HEK293 (cell line): ENCODE data around the gene HES2.

Experiments used
- CTCF ChIA-PET: fragments of 350-600 bp; formaldehyde crosslinking; extraction: SDS; loops from one replicate; lab custom pipeline; 2021; ENCODE audit warnings: antibody characterized with exemption; lab: Yijun Ruan, JAX
- POLR2A ChIA-PET: fragments of 300-600 bp; formaldehyde crosslinking; extraction: SDS; loops from one replicate; lab custom pipeline; 2020; ENCODE audit warnings: antibody characterized with exemption, inconsistent platforms; lab: Yijun Ruan, JAX
- H3K27ac ChIP-seq: fragments of 200-500 bp; sonication (Bioruptor generic); 2 replicates; pipeline ENCODE4 v1.5.1; 2014; ENCODE audit warnings: low read depth, low read length, control low read depth, inconsistent platforms; ENCODE audit errors: extremely low read depth
- H3K36me3 ChIP-seq, 2 experiments: fragments of 200-500 bp in 1 of 2; sonication (Bioruptor generic) in 1 of 2; 1 replicate in 1 of 2; 2 replicates in 1 of 2; pipeline ENCODE4 v1.5.1; 2014 to 2017; ENCODE audit warnings: inconsistent platforms in 2 of 2, low read length in 2 of 2; ENCODE audit not compliant: control insufficient read depth in 2 of 2, insufficient read depth in 1 of 2
- H3K4me1 ChIP-seq: fragments of 200-500 bp; sonication (Bioruptor generic); 2 replicates; pipeline ENCODE4 v1.5.1; 2014; ENCODE audit warnings: mild to moderate bottlenecking, low read length, inconsistent platforms; ENCODE audit not compliant: control insufficient read depth, insufficient read depth
- H3K4me3 ChIP-seq: 2 replicates; pipeline ENCODE4 v1.5.1; 2011; ENCODE audit warnings: low read depth, mild to moderate bottlenecking, control low read depth, low read length, moderate library complexity
- H3K9me3 ChIP-seq: fragments of 200-500 bp; sonication (Bioruptor generic); 2 replicates; pipeline ENCODE4 v1.5.1; 2014; ENCODE audit warnings: low read depth, low read length, inconsistent platforms; ENCODE audit not compliant: control insufficient read depth, insufficient read depth
- OVOL3 ChIP-seq: fragments of 450-650 bp; formaldehyde crosslinking; IDR thresholded peaks from 2 replicates; pipeline ENCODE4 v1.5.1; 2016; ENCODE audit warnings: missing biosample characterization, missing genetic modification characterization
- SCRT1 ChIP-seq: fragments of 450-650 bp; formaldehyde crosslinking; IDR thresholded peaks from 2 replicates; pipeline ENCODE4 v1.5.1; 2016; ENCODE audit warnings: missing biosample characterization, missing genetic modification characterization, borderline replicate concordance
- WT1 ChIP-seq: fragments of 450-650 bp; formaldehyde crosslinking; IDR thresholded peaks from 2 replicates; pipeline ENCODE4 v1.5.1; 2016; ENCODE audit warnings: missing biosample characterization, missing genetic modification characterization
- ZFP69B ChIP-seq: fragments of 450-650 bp; formaldehyde crosslinking; IDR thresholded peaks from 2 replicates; pipeline ENCODE4 v1.5.1; 2016; ENCODE audit warnings: missing biosample characterization, missing genetic modification characterization
- ZNF324 ChIP-seq: fragments of 450-650 bp; formaldehyde crosslinking; IDR thresholded peaks from 2 replicates; pipeline ENCODE4 v1.5.1; 2016; ENCODE audit warnings: missing biosample characterization, missing genetic modification characterization
- ZNF335 ChIP-seq: fragments of 450-650 bp; formaldehyde crosslinking; conservative IDR thresholded peaks from 2 replicates; pipeline ENCODE4 v1.5.1; 2016; ENCODE audit warnings: missing biosample characterization, missing genetic modification characterization
- ZNF354C ChIP-seq: fragments of 450-650 bp; formaldehyde crosslinking; IDR thresholded peaks from 2 replicates; pipeline ENCODE4 v1.5.1; 2016; ENCODE audit warnings: missing biosample characterization, missing genetic modification characterization, low read depth, borderline replicate concordance
- ZNF37A ChIP-seq: fragments of 450-650 bp; IDR thresholded peaks from 2 replicates; pipeline ENCODE4 v1.5.1; 2018; ENCODE audit warnings: missing biosample characterization, missing genetic modification characterization
- ZNF426 ChIP-seq: fragments of 450-650 bp; formaldehyde crosslinking; IDR thresholded peaks from 2 replicates; pipeline ENCODE4 v1.5.1; 2017; ENCODE audit warnings: missing biosample characterization, missing genetic modification characterization, mild to moderate bottlenecking, inconsistent platforms, moderate library complexity
- ZNF514 ChIP-seq: fragments of 450-650 bp; formaldehyde crosslinking; IDR thresholded peaks from 2 replicates; pipeline ENCODE4 v1.5.1; 2016; ENCODE audit warnings: missing biosample characterization, missing genetic modification characterization
- ZNF585B ChIP-seq: fragments of 450-650 bp; formaldehyde crosslinking; IDR thresholded peaks from 2 replicates; pipeline ENCODE4 v1.5.1; 2016; ENCODE audit warnings: missing biosample characterization, missing genetic modification characterization
- ZNF596 ChIP-seq: fragments of 450-650 bp; IDR thresholded peaks from 2 replicates; pipeline ENCODE4 v1.5.0; 2018; ENCODE audit warnings: missing biosample characterization, mild to moderate bottlenecking, missing genetic modification characterization, moderate library complexity
- TF ChIP-seq, protein P1 (sequence below): fragments of 450-650 bp; formaldehyde crosslinking; IDR thresholded peaks from 2 replicates; pipeline ENCODE4 v1.5.1; 2016; ENCODE audit warnings: missing biosample characterization, missing genetic modification characterization
- TF ChIP-seq, protein P2 (sequence below): fragments of 450-650 bp; formaldehyde crosslinking; IDR thresholded peaks from 2 replicates; pipeline ENCODE4 v1.5.1; 2016; ENCODE audit warnings: missing biosample characterization, missing genetic modification characterization
- TF ChIP-seq, protein P3 (sequence below): fragments of 450-650 bp; formaldehyde crosslinking; conservative IDR thresholded peaks from 2 replicates; pipeline ENCODE4 v1.5.1; 2016; ENCODE audit warnings: low read depth, missing biosample characterization, missing genetic modification characterization
- TF ChIP-seq, protein P4 (sequence below): fragments of 450-650 bp; formaldehyde crosslinking; IDR thresholded peaks from 2 replicates; pipeline ENCODE4 v1.5.1; 2016; ENCODE audit warnings: missing biosample characterization, missing genetic modification characterization
- TF ChIP-seq, protein P5 (sequence below): fragments of 450-650 bp; IDR thresholded peaks from 2 replicates; pipeline ENCODE4 v1.5.1; 2018; ENCODE audit warnings: missing biosample characterization, missing genetic modification characterization
- TF ChIP-seq, protein P6 (sequence below): fragments of 450-650 bp; formaldehyde crosslinking; IDR thresholded peaks from 2 replicates; pipeline ENCODE4 v1.5.0; 2017; ENCODE audit warnings: missing biosample characterization, missing genetic modification characterization, borderline replicate concordance

The HES2 gene

DNA sequence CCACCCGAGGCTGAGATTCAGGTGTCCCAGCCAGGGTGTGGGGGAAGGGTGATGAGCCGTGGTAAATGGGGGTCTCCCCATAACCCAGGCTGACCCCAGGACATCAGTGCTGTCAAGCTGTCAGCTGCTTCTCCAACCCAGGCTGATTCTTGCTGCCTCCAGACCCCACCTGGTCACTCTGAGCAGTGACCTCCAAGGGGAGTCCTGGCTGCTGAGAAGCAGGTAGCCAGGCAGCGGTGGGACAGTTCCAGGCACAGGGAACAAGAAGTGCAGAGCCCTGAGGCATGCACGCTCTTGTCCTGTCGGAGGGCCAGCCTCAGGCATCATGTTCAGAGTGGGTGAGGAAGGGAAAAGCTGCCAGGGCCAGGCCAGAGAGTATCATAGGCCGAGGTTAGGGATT lies 5.9 kb upstream of the HES2 start:
- Histone ChIP-seq H3K36me3 (no peaks in the 10 kb centered on the region), H3K9me3 (no peaks in the 10 kb centered on the region), H3K27ac (no peak overlapping the region), H3K4me1 (no peaks in the 10 kb centered on the region; the same call in 1 of the 2 replicates)
- CTCF ChIA-PET: interaction anchor here (0.7 to 1.4 kb wide), 6 partner anchors 13 to 236 kb away, joined by 3 to 13 read pairs (median 3); no protein-coding TSS in a partner anchor
- TF ChIP-seq ZNF514 (tag by site-specific recombination): no peak
- TF ChIP-seq ZFP69B (tag by site-specific recombination): no peak
- no peak for TF ChIP-seq ZNF335
- no peak for TF ChIP-seq OVOL3
- TF ChIP-seq, protein P1, sequence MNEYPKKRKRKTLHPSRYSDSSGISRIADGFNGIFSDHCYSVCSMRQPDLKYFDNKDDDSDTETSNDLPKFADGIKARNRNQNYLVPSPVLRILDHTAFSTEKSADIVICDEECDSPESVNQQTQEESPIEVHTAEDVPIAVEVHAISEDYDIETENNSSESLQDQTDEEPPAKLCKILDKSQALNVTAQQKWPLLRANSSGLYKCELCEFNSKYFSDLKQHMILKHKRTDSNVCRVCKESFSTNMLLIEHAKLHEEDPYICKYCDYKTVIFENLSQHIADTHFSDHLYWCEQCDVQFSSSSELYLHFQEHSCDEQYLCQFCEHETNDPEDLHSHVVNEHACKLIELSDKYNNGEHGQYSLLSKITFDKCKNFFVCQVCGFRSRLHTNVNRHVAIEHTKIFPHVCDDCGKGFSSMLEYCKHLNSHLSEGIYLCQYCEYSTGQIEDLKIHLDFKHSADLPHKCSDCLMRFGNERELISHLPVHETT (tag by site-specific recombination): no peak
- TF ChIP-seq ZNF426: no peak
- no peak for TF ChIP-seq ZNF324 (tag by site-specific recombination)
- no peak for TF ChIP-seq WT1 (tag by site-specific recombination)
- TF ChIP-seq, protein P2, sequence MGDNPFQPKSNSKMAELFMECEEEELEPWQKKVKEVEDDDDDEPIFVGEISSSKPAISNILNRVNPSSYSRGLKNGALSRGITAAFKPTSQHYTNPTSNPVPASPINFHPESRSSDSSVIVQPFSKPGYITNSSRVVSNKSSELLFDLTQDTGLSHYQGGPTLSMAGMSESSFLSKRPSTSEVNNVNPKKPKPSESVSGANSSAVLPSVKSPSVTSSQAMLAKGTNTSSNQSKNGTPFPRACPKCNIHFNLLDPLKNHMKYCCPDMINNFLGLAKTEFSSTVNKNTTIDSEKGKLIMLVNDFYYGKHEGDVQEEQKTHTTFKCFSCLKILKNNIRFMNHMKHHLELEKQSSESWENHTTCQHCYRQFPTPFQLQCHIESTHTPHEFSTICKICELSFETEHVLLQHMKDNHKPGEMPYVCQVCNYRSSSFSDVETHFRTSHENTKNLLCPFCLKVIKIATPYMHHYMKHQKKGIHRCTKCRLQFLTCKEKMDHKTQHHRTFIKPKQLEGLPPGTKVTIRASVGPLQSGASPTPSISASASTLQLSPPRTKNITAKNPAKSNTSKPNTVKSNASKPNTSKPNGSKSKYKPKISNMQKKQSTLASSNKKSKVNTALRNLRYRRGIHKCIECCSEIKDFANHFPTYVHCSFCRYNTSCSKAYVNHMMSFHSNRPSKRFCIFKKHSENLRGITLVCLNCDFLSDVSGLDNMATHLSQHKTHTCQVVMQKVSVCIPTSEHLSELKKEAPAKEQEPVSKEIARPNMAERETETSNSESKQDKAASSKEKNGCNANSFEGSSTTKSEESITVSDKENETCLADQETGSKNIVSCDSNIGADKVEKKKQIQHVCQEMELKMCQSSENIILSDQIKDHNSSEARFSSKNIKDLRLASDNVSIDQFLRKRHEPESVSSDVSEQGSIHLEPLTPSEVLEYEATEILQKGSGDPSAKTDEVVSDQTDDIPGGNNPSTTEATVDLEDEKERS (tag by site-specific recombination): no peak
- TF ChIP-seq, protein P3, sequence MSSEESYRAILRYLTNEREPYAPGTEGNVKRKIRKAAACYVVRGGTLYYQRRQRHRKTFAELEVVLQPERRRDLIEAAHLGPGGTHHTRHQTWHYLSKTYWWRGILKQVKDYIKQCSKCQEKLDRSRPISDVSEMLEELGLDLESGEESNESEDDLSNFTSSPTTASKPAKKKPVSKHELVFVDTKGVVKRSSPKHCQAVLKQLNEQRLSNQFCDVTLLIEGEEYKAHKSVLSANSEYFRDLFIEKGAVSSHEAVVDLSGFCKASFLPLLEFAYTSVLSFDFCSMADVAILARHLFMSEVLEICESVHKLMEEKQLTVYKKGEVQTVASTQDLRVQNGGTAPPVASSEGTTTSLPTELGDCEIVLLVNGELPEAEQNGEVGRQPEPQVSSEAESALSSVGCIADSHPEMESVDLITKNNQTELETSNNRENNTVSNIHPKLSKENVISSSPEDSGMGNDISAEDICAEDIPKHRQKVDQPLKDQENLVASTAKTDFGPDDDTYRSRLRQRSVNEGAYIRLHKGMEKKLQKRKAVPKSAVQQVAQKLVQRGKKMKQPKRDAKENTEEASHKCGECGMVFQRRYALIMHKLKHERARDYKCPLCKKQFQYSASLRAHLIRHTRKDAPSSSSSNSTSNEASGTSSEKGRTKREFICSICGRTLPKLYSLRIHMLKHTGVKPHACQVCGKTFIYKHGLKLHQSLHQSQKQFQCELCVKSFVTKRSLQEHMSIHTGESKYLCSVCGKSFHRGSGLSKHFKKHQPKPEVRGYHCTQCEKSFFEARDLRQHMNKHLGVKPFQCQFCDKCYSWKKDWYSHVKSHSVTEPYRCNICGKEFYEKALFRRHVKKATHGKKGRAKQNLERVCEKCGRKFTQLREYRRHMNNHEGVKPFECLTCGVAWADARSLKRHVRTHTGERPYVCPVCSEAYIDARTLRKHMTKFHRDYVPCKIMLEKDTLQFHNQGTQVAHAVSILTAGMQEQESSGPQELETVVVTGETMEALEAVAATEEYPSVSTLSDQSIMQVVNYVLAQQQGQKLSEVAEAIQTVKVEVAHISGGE (tag by site-specific recombination): no peak
- no peak for TF ChIP-seq ZNF596 (tag by site-specific recombination)
- no peak for TF ChIP-seq SCRT1 (tag by site-specific recombination)
- TF ChIP-seq ZNF37A (tag by site-specific recombination): no peak
- TF ChIP-seq, protein P4, sequence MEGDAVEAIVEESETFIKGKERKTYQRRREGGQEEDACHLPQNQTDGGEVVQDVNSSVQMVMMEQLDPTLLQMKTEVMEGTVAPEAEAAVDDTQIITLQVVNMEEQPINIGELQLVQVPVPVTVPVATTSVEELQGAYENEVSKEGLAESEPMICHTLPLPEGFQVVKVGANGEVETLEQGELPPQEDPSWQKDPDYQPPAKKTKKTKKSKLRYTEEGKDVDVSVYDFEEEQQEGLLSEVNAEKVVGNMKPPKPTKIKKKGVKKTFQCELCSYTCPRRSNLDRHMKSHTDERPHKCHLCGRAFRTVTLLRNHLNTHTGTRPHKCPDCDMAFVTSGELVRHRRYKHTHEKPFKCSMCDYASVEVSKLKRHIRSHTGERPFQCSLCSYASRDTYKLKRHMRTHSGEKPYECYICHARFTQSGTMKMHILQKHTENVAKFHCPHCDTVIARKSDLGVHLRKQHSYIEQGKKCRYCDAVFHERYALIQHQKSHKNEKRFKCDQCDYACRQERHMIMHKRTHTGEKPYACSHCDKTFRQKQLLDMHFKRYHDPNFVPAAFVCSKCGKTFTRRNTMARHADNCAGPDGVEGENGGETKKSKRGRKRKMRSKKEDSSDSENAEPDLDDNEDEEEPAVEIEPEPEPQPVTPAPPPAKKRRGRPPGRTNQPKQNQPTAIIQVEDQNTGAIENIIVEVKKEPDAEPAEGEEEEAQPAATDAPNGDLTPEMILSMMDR (tag by site-specific recombination): no peak
- no peak for TF ChIP-seq ZNF585B (tag by site-specific recombination)
- TF ChIP-seq ZNF354C: no peak
- TF ChIP-seq, protein P5, sequence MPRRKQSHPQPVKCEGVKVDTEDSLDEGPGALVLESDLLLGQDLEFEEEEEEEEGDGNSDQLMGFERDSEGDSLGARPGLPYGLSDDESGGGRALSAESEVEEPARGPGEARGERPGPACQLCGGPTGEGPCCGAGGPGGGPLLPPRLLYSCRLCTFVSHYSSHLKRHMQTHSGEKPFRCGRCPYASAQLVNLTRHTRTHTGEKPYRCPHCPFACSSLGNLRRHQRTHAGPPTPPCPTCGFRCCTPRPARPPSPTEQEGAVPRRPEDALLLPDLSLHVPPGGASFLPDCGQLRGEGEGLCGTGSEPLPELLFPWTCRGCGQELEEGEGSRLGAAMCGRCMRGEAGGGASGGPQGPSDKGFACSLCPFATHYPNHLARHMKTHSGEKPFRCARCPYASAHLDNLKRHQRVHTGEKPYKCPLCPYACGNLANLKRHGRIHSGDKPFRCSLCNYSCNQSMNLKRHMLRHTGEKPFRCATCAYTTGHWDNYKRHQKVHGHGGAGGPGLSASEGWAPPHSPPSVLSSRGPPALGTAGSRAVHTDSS (tag by site-specific recombination): no peak
- TF ChIP-seq, protein P6, sequence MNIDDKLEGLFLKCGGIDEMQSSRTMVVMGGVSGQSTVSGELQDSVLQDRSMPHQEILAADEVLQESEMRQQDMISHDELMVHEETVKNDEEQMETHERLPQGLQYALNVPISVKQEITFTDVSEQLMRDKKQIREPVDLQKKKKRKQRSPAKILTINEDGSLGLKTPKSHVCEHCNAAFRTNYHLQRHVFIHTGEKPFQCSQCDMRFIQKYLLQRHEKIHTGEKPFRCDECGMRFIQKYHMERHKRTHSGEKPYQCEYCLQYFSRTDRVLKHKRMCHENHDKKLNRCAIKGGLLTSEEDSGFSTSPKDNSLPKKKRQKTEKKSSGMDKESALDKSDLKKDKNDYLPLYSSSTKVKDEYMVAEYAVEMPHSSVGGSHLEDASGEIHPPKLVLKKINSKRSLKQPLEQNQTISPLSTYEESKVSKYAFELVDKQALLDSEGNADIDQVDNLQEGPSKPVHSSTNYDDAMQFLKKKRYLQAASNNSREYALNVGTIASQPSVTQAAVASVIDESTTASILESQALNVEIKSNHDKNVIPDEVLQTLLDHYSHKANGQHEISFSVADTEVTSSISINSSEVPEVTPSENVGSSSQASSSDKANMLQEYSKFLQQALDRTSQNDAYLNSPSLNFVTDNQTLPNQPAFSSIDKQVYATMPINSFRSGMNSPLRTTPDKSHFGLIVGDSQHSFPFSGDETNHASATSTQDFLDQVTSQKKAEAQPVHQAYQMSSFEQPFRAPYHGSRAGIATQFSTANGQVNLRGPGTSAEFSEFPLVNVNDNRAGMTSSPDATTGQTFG: no peak
- TF ChIP-seq, all 188 proteins: peak for 0
- H3K4me3 ChIP-seq: no peak overlapping the region
- POLR2A ChIA-PET: interaction anchor here (0.5 kb wide), 1 partner anchor 182 kb away, joined by 3 read pairs; the partner anchor contains the start of gene HES3
